ENCODE results near the gene GNAQ. TPM values are rescaled to one million over a fixed set of nuclear protein-coding genes. Genes with fewer than 3 reads are reported as not detected.

The GNAQ gene
- total RNA-seq, 4 donors from 2014 or later, result 13.1 to 19.7 (median 16.4) TPM

- intact Hi-C loops (cut with DNase I; ENCODE audit: low total_unique reads), result no loop called here
- TF ChIP-seq CTCF (IDR thresholded peaks at IDR 0.05) (no peak), POLR2A (IDR thresholded peaks at IDR 0.05) (no peak)
- 90 to 100% methylated on average over 3 of the region's 3 CpGs for WGBS, 2 donors
- H3K4me3 ChIP-seq (ENCODE audit: low read depth, poor library complexity, severe bottlenecking), result no peak overlapping the region
- no peak for DNase-seq (ENCODE audit: low spot score in 2 of 2)
These were observed 138.6 kb downstream of the GNAQ start for GRCh38 chr9:77892955-77893514.

- intact Hi-C loops (cut with DNase I; ENCODE audit: low total_unique reads), result no loop called here
- TF ChIP-seq CTCF (IDR thresholded peaks at IDR 0.05), result no peak
- TF ChIP-seq POLR2A (IDR thresholded peaks at IDR 0.05), result no peak
- H3K4me3 ChIP-seq (ENCODE audit: low read depth, poor library complexity, severe bottlenecking), result no peak overlapping the region
- 58 to 68% methylated on average over 1 of the region's 1 CpG for WGBS, 2 donors
- no peak for DNase-seq (ENCODE audit: low spot score in 2 of 2)
These were observed 139.4 kb downstream of the GNAQ start for GRCh38 chr9:77892171-77892570.

GRCh38 chr9:77891128-77891800, 140.3 kb downstream of the GNAQ start:
- TF ChIP-seq POLR2A (IDR thresholded peaks at IDR 0.05), result no peak
- TF ChIP-seq CTCF (IDR thresholded peaks at IDR 0.05), result no peak
- H3K4me3 ChIP-seq (ENCODE audit: low read depth, poor library complexity, severe bottlenecking), result no peak overlapping the region
- intact Hi-C loops (cut with DNase I; ENCODE audit: low total_unique reads), result no loop called here
- 81 to 83% methylated on average over 8 of the region's 8 CpGs for WGBS, 2 donors
- no peak for DNase-seq (ENCODE audit: low spot score in 2 of 2)

- WGBS, 2 donors, result 54 to 57% methylated on average over 2 of the region's 2 CpGs
- no peak for DNase-seq (ENCODE audit: low spot score in 2 of 2)
- intact Hi-C loops (cut with DNase I; ENCODE audit: low total_unique reads), result no loop called here
- TF ChIP-seq POLR2A (IDR thresholded peaks at IDR 0.05), result no peak
- no peak for TF ChIP-seq CTCF (IDR thresholded peaks at IDR 0.05)
- no peak overlapping the region for H3K4me3 ChIP-seq (ENCODE audit: low read depth, poor library complexity, severe bottlenecking)
These were observed 143.9 kb downstream of the GNAQ start for GRCh38 chr9:77887662-77888061.

- no peak overlapping the region for H3K4me3 ChIP-seq (ENCODE audit: low read depth, poor library complexity, severe bottlenecking)
- DNase-seq (ENCODE audit: low spot score in 2 of 2), result no peak
- WGBS, 2 donors, result 68 to 69% methylated on average over 3 of the region's 3 CpGs
- intact Hi-C loops (cut with DNase I; ENCODE audit: low total_unique reads), result no loop called here
- TF ChIP-seq CTCF (IDR thresholded peaks at IDR 0.05) (no peak), POLR2A (IDR thresholded peaks at IDR 0.05) (no peak)
These were observed 146.4 kb downstream of the GNAQ start for GRCh38 chr9:77885104-77885672.

Measured in lower leg skin (tissue), 4 donors.